ENCODE results near the gene TUT4. TPM values are rescaled to one million over a fixed set of nuclear protein-coding genes. Genes with fewer than 3 reads are reported as not detected.

The TUT4 gene
- total and polyA plus RNA-seq, 2 of the 4 experiments (the other 2 are of a cell fraction) = 10.9 to 40.0 TPM

DNA sequence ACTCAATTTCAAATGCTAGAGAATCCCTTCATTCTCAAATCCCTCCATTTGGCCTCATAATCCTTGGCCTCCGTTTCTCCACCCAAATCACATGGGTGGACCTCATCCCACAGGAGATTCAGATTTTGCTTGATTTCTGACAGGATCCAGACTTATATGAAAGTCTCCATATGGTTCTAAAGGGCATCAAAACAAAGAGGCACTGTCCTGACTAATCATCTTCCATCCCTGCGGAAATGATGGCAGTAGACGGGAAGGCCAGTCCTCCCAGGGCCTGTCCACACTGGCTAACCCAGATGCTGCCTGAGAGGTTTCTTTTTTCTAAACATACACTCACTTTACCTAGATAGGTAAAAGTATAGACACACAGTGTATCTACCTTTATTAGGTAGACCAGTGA, 167.5 kb downstream of the TUT4 start:
- no peaks in the 10 kb centered on the region for H3K79me1 ChIP-seq (ENCODE audit: low read depth in 1 of 2, low read length in 2 of 2)
- H3K9ac ChIP-seq (ENCODE audit: low read depth, low read length) = no peak overlapping the region
- no peak overlapping the region for H2BK15ac ChIP-seq (ENCODE audit: low read depth, low read length)
- H3K18ac ChIP-seq (ENCODE audit: low read depth, low read length) = no peak overlapping the region
- no peak overlapping the region for H3K56ac ChIP-seq (ENCODE audit: extremely low read depth, insufficient read depth, low read length)
- no peak overlapping the region for H3K4ac ChIP-seq (ENCODE audit: low read depth, low read length)
- no TSS peak for BruUV-seq (replicated peaks)
- H3K9me1 ChIP-seq (ENCODE audit: insufficient read depth, low read length) = peaks cover 4% of the 10 kb centered on the region; the same call in 1 of the 2 replicates
- no peaks in the 10 kb centered on the region for H3K9me3 ChIP-seq (ENCODE audit: control insufficient read depth, insufficient read depth, low read length)
- no peak overlapping the region for H4K8ac ChIP-seq (ENCODE audit: low read depth in 2 of 2, low read length in 2 of 2)
- H3K4me2 ChIP-seq (ENCODE audit: low read depth, low read length) = no peak overlapping the region
- dilution Hi-C loops (cut with HindIII; ENCODE audit: low sequenced_read_pairs, unreplicated experiment) = no loop called here
- no CpG with 5 or more reads among the region's 3 CpGs for WGBS, 2 experiments (ENCODE audit: extremely low coverage in 2 of 2, insufficient read length in 1 of 2)
- no peaks in the 10 kb centered on the region for H3K4me1 ChIP-seq (ENCODE audit: control insufficient read depth, insufficient read depth, low read length)
- H4K5ac ChIP-seq (ENCODE audit: low read depth, low read length) = no peak overlapping the region
- intact Hi-C loops (cut with micrococcal nuclease) = no loop called here
- H2AFZ ChIP-seq (replicated peaks; ENCODE audit: low read length, poor library complexity) = no peak overlapping the region
- no peak overlapping the region for H3K27ac ChIP-seq (ENCODE audit: insufficient read depth, low read length)
- in situ Hi-C loops (cut with MboI; ENCODE audit: low sequenced_read_pairs) = no loop called here
- H4K91ac ChIP-seq (ENCODE audit: insufficient read depth, low read depth, low read length) = no peak overlapping the region
- H2AK9ac ChIP-seq (replicated peaks; ENCODE audit: low read depth, low read length, poor library complexity) = no peak overlapping the region
- no peak overlapping the region for H2BK5ac ChIP-seq (ENCODE audit: low read depth, low read length, poor library complexity, severe bottlenecking)
- H3K27me3 ChIP-seq (ENCODE audit: control insufficient read depth, insufficient read depth, low read length) = no peaks in the 10 kb centered on the region
- no peak overlapping the region for H2AK5ac ChIP-seq (ENCODE audit: low read depth, low read length)
- ChIA-PET POLR2A (ENCODE audit: unreplicated experiment) (no interaction called here), CTCF (no interaction called here)
- TF ChIP-seq FOS (IDR thresholded peaks at IDR 0.05; ENCODE audit: low read depth, low read length) (no peak), MXI1 (IDR thresholded peaks at IDR 0.05; ENCODE audit: borderline replicate concordance, low read depth, low read length) (no peak), CHD1 (IDR thresholded peaks at IDR 0.05; ENCODE audit: low read depth, low read length) (no peak), SMC3 (IDR thresholded peaks at IDR 0.05; ENCODE audit: low read depth, low read length) (no peak), RCOR1 (IDR thresholded peaks at IDR 0.05; ENCODE audit: insufficient replicate concordance, low read length) (no peak), MAZ (IDR thresholded peaks at IDR 0.05; ENCODE audit: borderline replicate concordance, low read depth, low read length) (no peak), NFE2L2 (IDR thresholded peaks at IDR 0.05; ENCODE audit: low read depth, low read length) (no peak), BHLHE40 (IDR thresholded peaks at IDR 0.05; ENCODE audit: low read depth, low read length) (no peak), MAFK (IDR thresholded peaks at IDR 0.05; ENCODE audit: low read depth, low read length) (no peak), RAD21 (IDR thresholded peaks at IDR 0.05; ENCODE audit: low read length) (no peak), RFX5 (IDR thresholded peaks at IDR 0.05; ENCODE audit: low read depth, low read length) (no peak), POLR2A (IDR thresholded peaks at IDR 0.05; ENCODE audit: low read depth, low read length) (no peak), CEBPB (IDR thresholded peaks at IDR 0.05; ENCODE audit: low read depth, low read length) (no peak)
- TF ChIP-seq, protein P1, sequence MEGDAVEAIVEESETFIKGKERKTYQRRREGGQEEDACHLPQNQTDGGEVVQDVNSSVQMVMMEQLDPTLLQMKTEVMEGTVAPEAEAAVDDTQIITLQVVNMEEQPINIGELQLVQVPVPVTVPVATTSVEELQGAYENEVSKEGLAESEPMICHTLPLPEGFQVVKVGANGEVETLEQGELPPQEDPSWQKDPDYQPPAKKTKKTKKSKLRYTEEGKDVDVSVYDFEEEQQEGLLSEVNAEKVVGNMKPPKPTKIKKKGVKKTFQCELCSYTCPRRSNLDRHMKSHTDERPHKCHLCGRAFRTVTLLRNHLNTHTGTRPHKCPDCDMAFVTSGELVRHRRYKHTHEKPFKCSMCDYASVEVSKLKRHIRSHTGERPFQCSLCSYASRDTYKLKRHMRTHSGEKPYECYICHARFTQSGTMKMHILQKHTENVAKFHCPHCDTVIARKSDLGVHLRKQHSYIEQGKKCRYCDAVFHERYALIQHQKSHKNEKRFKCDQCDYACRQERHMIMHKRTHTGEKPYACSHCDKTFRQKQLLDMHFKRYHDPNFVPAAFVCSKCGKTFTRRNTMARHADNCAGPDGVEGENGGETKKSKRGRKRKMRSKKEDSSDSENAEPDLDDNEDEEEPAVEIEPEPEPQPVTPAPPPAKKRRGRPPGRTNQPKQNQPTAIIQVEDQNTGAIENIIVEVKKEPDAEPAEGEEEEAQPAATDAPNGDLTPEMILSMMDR (conservative IDR thresholded peaks at IDR 0.05; ENCODE audit: low read depth, low read length) = no peak
- TF ChIP-seq, protein P2, sequence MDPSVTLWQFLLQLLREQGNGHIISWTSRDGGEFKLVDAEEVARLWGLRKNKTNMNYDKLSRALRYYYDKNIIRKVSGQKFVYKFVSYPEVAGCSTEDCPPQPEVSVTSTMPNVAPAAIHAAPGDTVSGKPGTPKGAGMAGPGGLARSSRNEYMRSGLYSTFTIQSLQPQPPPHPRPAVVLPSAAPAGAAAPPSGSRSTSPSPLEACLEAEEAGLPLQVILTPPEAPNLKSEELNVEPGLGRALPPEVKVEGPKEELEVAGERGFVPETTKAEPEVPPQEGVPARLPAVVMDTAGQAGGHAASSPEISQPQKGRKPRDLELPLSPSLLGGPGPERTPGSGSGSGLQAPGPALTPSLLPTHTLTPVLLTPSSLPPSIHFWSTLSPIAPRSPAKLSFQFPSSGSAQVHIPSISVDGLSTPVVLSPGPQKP (IDR thresholded peaks at IDR 0.05; ENCODE audit: borderline replicate concordance, low read depth, low read length) = no peak
- TF ChIP-seq, protein P3, sequence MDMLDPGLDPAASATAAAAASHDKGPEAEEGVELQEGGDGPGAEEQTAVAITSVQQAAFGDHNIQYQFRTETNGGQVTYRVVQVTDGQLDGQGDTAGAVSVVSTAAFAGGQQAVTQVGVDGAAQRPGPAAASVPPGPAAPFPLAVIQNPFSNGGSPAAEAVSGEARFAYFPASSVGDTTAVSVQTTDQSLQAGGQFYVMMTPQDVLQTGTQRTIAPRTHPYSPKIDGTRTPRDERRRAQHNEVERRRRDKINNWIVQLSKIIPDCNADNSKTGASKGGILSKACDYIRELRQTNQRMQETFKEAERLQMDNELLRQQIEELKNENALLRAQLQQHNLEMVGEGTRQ (IDR thresholded peaks at IDR 0.05; ENCODE audit: low read depth, low read length) = no peak
- H3K14ac ChIP-seq (replicated peaks; ENCODE audit: low read depth, low read length) = no peak overlapping the region
- peaks cover 15% of the 10 kb centered on the region for H3K36me3 ChIP-seq (ENCODE audit: control insufficient read depth, insufficient read depth, low read length)
- no peak overlapping the region for H2BK20ac ChIP-seq (ENCODE audit: low read depth, low read length)
- no peak for ATAC-seq (ENCODE audit: low read depth)
- no peak overlapping the region for H2BK120ac ChIP-seq (ENCODE audit: low read depth, low read length)
- H4K20me1 ChIP-seq (ENCODE audit: insufficient read depth, low read length) = no peaks in the 10 kb centered on the region
- DNase-seq = no peak
- H3K23ac ChIP-seq (ENCODE audit: low read depth, low read length) = no peak overlapping the region
- no peak overlapping the region for H3K4me3 ChIP-seq (ENCODE audit: insufficient read depth, low read depth, low read length)
